ENCODE measurements around the gene CHI3L2. TPM values are rescaled to one million over a fixed set of nuclear protein-coding genes. Genes with fewer than 3 reads are reported as not detected.

Gene CHI3L2
- total RNA-seq, 2 donors from 2014 or later, result 2.2 to 5.9 TPM

- no peak for TF ChIP-seq CTCF (IDR thresholded peaks at IDR 0.05)
- Histone ChIP-seq H3K4me1 (ENCODE audit: control insufficient read depth in 1 of 2, low read depth in 2 of 2) (peaks cover 0 to 20% of the 10 kb centered on the region in 2 donors), H3K9me3 (no peaks in the 10 kb centered on the region), H3K27me3 (replicated peaks; ENCODE audit: insufficient read depth) (no peaks in the 10 kb centered on the region), H3K36me3 (no peaks in the 10 kb centered on the region), H3K4me3 (peak overlapping the region; percentile 83), H3K27ac (peak overlapping the region in 1 of 2 donors; percentile 59)
- no peak for DNase-seq (ENCODE audit: low spot score)
- ATAC-seq (ENCODE audit: insufficient number of reproducible peaks, low FRiP score, low read depth), result no peak
These were observed 24.5 kb upstream of the CHI3L2 start for GRCh38 chr1:111202707-111203623.

- TF ChIP-seq CTCF (IDR thresholded peaks at IDR 0.05), result no peak
- H3K9me3 ChIP-seq, result no peaks in the 10 kb centered on the region
- DNase-seq (ENCODE audit: low spot score) (no peak), ATAC-seq (ENCODE audit: insufficient number of reproducible peaks, low FRiP score, low read depth) (no peak)
- peaks cover 0 to 20% of the 10 kb centered on the region in 2 donors for H3K4me1 ChIP-seq (ENCODE audit: control insufficient read depth in 1 of 2, low read depth in 2 of 2)
- peak overlapping the region; percentile 35 to 59 for H3K27ac ChIP-seq
- H3K27me3 ChIP-seq (replicated peaks; ENCODE audit: insufficient read depth), result no peaks in the 10 kb centered on the region
- peak overlapping the region; percentile 83 for H3K4me3 ChIP-seq
- H3K36me3 ChIP-seq, result no peaks in the 10 kb centered on the region
These were observed 23.8 kb upstream of the CHI3L2 start for GRCh38 chr1:111203681-111204200.

- peak overlapping the region; percentile 35 to 59 for H3K27ac ChIP-seq
- DNase-seq (ENCODE audit: low spot score), result no peak
- peaks cover 0 to 20% of the 10 kb centered on the region in 2 donors for H3K4me1 ChIP-seq (ENCODE audit: control insufficient read depth in 1 of 2, low read depth in 2 of 2)
- H3K4me3 ChIP-seq, result peak overlapping the region; percentile 83
- H3K27me3 ChIP-seq (replicated peaks; ENCODE audit: insufficient read depth), result no peaks in the 10 kb centered on the region
- H3K9me3 ChIP-seq, result no peaks in the 10 kb centered on the region
- H3K36me3 ChIP-seq, result no peaks in the 10 kb centered on the region
- no peak for ATAC-seq (ENCODE audit: insufficient number of reproducible peaks, low FRiP score, low read depth)
- TF ChIP-seq CTCF (IDR thresholded peaks at IDR 0.05), result no peak
These were observed 23.1 kb upstream of the CHI3L2 start for GRCh38 chr1:111204201-111204982.

GRCh38 chr1:111204983-111205713 lies 22.4 kb upstream of the CHI3L2 start:
- Histone ChIP-seq H3K27me3 (replicated peaks; ENCODE audit: insufficient read depth) (no peaks in the 10 kb centered on the region), H3K27ac (no peak overlapping the region), H3K4me1 (ENCODE audit: control insufficient read depth in 1 of 2, low read depth in 2 of 2) (peaks cover 0 to 20% of the 10 kb centered on the region in 2 donors), H3K4me3 (peak overlapping the region; percentile 83), H3K36me3 (no peaks in the 10 kb centered on the region), H3K9me3 (no peaks in the 10 kb centered on the region)
- no peak for TF ChIP-seq CTCF (IDR thresholded peaks at IDR 0.05)
- ATAC-seq (ENCODE audit: insufficient number of reproducible peaks, low FRiP score, low read depth) (no peak), DNase-seq (ENCODE audit: low spot score) (no peak)
